PFSK-1 (cell line): ENCODE measurements around the gene MIX23.

Experiments used
- REST ChIP-seq, 2 experiments: IDR thresholded peaks; 2 replicates each; pipeline versions ENCODE4 v1.6.1 to v1.8.0; 2011 to 2012; ENCODE audit warnings: low read depth in 2 of 2, low read length in 2 of 2, control low read depth in 1 of 2, inconsistent platforms in 1 of 2, mild to moderate bottlenecking in 1 of 2, moderate library complexity in 1 of 2; ENCODE audit not compliant: insufficient read depth in 1 of 2
- SIN3A ChIP-seq: IDR thresholded peaks from 2 replicates; pipeline ENCODE4 v1.6.1; 2012; ENCODE audit warnings: mild to moderate bottlenecking, low read length, moderate library complexity, borderline replicate concordance; ENCODE audit not compliant: insufficient read depth
- TAF1 ChIP-seq: IDR thresholded peaks from 2 replicates; pipeline ENCODE4 v1.6.1; 2012; ENCODE audit warnings: low read length, control low read depth, borderline replicate concordance; ENCODE audit not compliant: insufficient read depth

GRCh38 chr3:122416966-122417365, 33.9 kb upstream of the MIX23 start:
- TF ChIP-seq REST (IDR thresholded peaks at IDR 0.05; ENCODE audit: insufficient read depth in 1 of 2, low read depth in 2 of 2, low read length in 2 of 2) (no peak), TAF1 (no peak), SIN3A (no peak)
